ENCODE data around the gene PPP1R1B. TPM values are rescaled to one million over a fixed set of nuclear protein-coding genes. Genes with fewer than 3 reads are reported as not detected.

The PPP1R1B gene
- total RNA-seq, 1 experiment from 2014 or later: 8.2 TPM

DNA sequence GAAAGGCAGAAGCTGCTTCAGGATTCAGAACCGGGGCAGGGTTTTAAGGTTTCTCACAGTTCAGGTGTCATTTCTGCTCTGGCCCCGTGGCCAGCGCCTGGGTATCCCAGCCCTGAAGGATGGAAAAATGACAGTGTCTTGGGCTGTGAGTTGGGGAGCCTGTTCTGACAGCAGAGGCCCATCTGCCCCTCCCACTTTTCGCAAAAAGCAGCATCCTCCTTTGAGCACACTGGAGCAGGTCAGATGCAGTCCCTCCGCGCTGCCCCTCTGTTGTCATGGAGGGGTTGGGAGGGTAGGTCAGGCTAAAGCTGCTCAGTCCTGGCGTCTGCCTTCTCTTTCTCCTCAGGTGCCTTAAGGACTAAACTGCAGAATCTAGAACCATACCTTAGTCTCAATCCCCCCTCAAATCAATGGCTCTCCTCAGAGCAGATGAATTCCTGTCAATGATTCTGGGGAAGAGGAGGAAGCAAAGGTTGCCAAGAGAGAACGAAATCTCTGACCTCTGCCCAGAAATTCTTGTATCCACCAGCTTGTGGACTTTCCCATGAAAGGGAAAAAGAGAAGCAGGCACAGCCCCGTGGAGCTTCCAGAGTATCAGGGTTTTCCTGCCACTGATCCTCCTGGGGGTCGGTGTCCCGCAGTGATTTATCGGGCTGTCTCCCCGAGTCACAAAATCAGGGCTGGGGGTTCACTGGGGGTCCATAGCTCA is 26.3 kb upstream of the PPP1R1B start:
- no peaks in the 10 kb centered on the region for H3K9me3 ChIP-seq (ENCODE audit: low read depth, low read length, poor library complexity, severe bottlenecking)
- intact Hi-C loops (cut with micrococcal nuclease; ENCODE audit: unreplicated experiment): no loop called here
- H3K27me3 ChIP-seq (replicated peaks; ENCODE audit: insufficient read depth, low read depth, low read length, poor library complexity): peaks cover 100% of the 10 kb centered on the region
- no peaks in the 10 kb centered on the region for H3K36me3 ChIP-seq (ENCODE audit: insufficient read depth, low read length, poor library complexity, severe bottlenecking)
- no peak overlapping the region for H3K27ac ChIP-seq (ENCODE audit: low read depth, low read length, poor library complexity, severe bottlenecking)
- TF ChIP-seq, protein P1, sequence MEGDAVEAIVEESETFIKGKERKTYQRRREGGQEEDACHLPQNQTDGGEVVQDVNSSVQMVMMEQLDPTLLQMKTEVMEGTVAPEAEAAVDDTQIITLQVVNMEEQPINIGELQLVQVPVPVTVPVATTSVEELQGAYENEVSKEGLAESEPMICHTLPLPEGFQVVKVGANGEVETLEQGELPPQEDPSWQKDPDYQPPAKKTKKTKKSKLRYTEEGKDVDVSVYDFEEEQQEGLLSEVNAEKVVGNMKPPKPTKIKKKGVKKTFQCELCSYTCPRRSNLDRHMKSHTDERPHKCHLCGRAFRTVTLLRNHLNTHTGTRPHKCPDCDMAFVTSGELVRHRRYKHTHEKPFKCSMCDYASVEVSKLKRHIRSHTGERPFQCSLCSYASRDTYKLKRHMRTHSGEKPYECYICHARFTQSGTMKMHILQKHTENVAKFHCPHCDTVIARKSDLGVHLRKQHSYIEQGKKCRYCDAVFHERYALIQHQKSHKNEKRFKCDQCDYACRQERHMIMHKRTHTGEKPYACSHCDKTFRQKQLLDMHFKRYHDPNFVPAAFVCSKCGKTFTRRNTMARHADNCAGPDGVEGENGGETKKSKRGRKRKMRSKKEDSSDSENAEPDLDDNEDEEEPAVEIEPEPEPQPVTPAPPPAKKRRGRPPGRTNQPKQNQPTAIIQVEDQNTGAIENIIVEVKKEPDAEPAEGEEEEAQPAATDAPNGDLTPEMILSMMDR (conservative IDR thresholded peaks at IDR 0.05; ENCODE audit: low read depth, low read length): no peak
- no peaks in the 10 kb centered on the region for H3K4me1 ChIP-seq (ENCODE audit: insufficient read depth, low read length, poor library complexity, severe bottlenecking)
- ChIA-PET POLR2A (ENCODE audit: low non-redundant PET) (no interaction called here), CTCF (no interaction called here)
- no peak overlapping the region for H3K4me3 ChIP-seq (ENCODE audit: low read depth, low read length, poor library complexity, severe bottlenecking)
- no TSS peak for BruUV-seq (replicated peaks)
- no peak for DNase-seq (ENCODE audit: low spot score)

DNA sequence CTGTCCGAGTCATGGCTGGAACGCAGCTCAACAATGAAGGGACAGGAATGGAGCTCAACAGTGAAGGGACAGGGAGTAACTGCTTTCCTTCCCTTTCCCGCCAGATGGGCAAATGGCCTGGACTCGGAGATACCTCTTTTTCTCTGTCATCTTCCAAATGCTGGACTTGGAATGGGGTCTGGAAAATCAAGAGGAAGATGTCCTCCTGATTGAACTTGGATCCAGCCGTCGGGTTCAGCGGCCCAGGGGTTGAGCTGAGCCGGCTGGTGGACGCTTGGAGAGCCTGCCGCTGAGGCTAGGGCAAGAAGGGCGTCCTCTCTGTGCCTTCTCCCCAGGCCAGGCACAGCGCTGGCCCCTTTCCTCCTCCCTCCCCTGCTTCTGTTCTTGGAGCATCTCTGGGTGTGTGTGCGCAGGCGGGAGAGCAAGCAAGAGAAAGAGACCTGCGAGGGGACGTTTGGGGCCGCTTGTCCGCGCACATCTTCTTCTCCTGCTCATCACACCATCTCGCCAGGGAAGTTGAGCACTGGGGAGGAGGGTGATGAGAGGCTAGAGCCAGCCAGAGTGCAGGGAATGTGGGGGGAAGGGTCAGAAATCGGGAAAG is 25.7 kb upstream of the PPP1R1B start:
- no TSS peak for BruUV-seq (replicated peaks)
- POLR2A ChIA-PET (ENCODE audit: low non-redundant PET): no interaction called here
- H3K27me3 ChIP-seq (replicated peaks; ENCODE audit: insufficient read depth, low read depth, low read length, poor library complexity): peaks cover 100% of the 10 kb centered on the region
- intact Hi-C loops (cut with micrococcal nuclease; ENCODE audit: unreplicated experiment): no loop called here
- no peaks in the 10 kb centered on the region for H3K4me1 ChIP-seq (ENCODE audit: insufficient read depth, low read length, poor library complexity, severe bottlenecking)
- DNase-seq (ENCODE audit: low spot score): no peak
- H3K36me3 ChIP-seq (ENCODE audit: insufficient read depth, low read length, poor library complexity, severe bottlenecking): no peaks in the 10 kb centered on the region
- TF ChIP-seq EZH2 (IDR thresholded peaks at IDR 0.05; ENCODE audit: borderline replicate concordance, low read depth, low read length, poor library complexity, severe bottlenecking): no peak
- TF ChIP-seq, protein P1 (conservative IDR thresholded peaks at IDR 0.05; ENCODE audit: low read depth, low read length): no peak
- H3K4me3 ChIP-seq (ENCODE audit: low read depth, low read length, poor library complexity, severe bottlenecking): no peak overlapping the region
- CTCF ChIA-PET: no interaction called here
- no peaks in the 10 kb centered on the region for H3K9me3 ChIP-seq (ENCODE audit: low read depth, low read length, poor library complexity, severe bottlenecking)
- no peak overlapping the region for H3K27ac ChIP-seq (ENCODE audit: low read depth, low read length, poor library complexity, severe bottlenecking)

DNA sequence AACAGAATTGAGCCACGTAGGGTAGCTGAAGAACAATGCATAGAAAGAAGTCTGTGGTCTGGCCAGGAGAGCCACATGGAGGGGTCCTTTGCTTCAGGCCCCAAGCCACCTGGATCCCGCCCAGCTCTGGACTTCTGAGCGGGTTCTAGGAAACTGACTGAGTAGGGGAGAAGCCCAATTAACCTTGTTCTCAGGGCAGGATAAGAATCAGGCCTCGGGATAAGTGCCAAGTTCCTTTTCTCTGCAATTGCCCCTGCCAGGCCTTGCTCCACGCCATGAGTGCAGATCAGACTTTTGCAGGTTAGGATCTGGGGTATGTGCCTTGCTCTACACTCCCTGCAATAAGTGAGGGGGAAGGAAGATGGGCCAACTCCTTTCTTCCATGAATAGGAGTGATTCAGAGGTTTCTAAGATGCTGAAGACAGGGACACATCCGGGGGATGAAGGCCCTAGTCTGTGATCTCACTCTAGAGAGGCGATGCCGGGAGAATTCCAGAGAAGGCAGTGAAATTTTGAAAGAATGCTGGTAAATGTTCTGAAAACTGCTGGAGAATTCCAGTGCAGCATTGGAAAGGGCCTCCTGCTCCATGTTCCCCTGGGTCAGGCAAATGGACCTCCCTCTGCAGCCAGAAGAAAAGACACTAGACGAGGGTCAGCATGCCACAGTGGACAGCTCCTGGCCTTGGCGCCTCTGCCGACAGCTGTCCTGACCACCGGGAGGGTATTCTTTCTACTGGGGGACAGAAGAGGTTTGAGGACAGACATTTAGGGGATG is 24.8 kb upstream of the PPP1R1B start:
- POLR2A ChIA-PET (ENCODE audit: low non-redundant PET): no interaction called here
- intact Hi-C loops (cut with micrococcal nuclease; ENCODE audit: unreplicated experiment): no loop called here
- Histone ChIP-seq H3K27ac (ENCODE audit: low read depth, low read length, poor library complexity, severe bottlenecking) (no peak overlapping the region), H3K27me3 (replicated peaks; ENCODE audit: insufficient read depth, low read depth, low read length, poor library complexity) (peaks cover 100% of the 10 kb centered on the region), H3K36me3 (ENCODE audit: insufficient read depth, low read length, poor library complexity, severe bottlenecking) (no peaks in the 10 kb centered on the region), H3K4me1 (ENCODE audit: insufficient read depth, low read length, poor library complexity, severe bottlenecking) (no peaks in the 10 kb centered on the region), H3K4me3 (ENCODE audit: low read depth, low read length, poor library complexity, severe bottlenecking) (no peak overlapping the region), H3K9me3 (ENCODE audit: low read depth, low read length, poor library complexity, severe bottlenecking) (no peaks in the 10 kb centered on the region)
- TF ChIP-seq, protein P1 (conservative IDR thresholded peaks at IDR 0.05; ENCODE audit: low read depth, low read length): no peak
- TF ChIP-seq EZH2 (IDR thresholded peaks at IDR 0.05; ENCODE audit: borderline replicate concordance, low read depth, low read length, poor library complexity, severe bottlenecking): no peak
- CTCF ChIA-PET: no interaction called here
- DNase-seq (ENCODE audit: low spot score): no peak
- no TSS peak for BruUV-seq (replicated peaks)
